ENCODE measurements around the gene PRR18. TPM values are rescaled to one million over a fixed set of nuclear protein-coding genes. Genes with fewer than 3 reads are reported as not detected.
A peak's percentile ranks its signal among the peaks of the same experiment; 100 is the strongest.

The PRR18 gene
- total RNA-seq, 1 donor from 2014 or later, result 0.59 TPM

- DNase-seq (no peak), ATAC-seq (no peak)
- Histone ChIP-seq H3K4me1 (peaks cover 26% of the 10 kb centered on the region), H3K27me3 (ENCODE audit: low read depth) (no peaks in the 10 kb centered on the region), H3K36me3 (peaks cover 49% of the 10 kb centered on the region), H3K27ac (no peak overlapping the region), H3K9me3 (no peaks in the 10 kb centered on the region), H3K4me3 (no peak overlapping the region)
- intact Hi-C loops (cut with DNase I), result no loop called here
- TF ChIP-seq, protein P1, sequence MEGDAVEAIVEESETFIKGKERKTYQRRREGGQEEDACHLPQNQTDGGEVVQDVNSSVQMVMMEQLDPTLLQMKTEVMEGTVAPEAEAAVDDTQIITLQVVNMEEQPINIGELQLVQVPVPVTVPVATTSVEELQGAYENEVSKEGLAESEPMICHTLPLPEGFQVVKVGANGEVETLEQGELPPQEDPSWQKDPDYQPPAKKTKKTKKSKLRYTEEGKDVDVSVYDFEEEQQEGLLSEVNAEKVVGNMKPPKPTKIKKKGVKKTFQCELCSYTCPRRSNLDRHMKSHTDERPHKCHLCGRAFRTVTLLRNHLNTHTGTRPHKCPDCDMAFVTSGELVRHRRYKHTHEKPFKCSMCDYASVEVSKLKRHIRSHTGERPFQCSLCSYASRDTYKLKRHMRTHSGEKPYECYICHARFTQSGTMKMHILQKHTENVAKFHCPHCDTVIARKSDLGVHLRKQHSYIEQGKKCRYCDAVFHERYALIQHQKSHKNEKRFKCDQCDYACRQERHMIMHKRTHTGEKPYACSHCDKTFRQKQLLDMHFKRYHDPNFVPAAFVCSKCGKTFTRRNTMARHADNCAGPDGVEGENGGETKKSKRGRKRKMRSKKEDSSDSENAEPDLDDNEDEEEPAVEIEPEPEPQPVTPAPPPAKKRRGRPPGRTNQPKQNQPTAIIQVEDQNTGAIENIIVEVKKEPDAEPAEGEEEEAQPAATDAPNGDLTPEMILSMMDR (IDR thresholded peaks at IDR 0.05), result no peak
Observed at GRCh38 chr6:166338854-166339253, 30.7 kb upstream of the PRR18 start.

- H3K27ac ChIP-seq, result no peak overlapping the region
- intact Hi-C loops (cut with DNase I), result no loop called here
- no peak for DNase-seq
- H3K27me3 ChIP-seq (ENCODE audit: low read depth), result no peaks in the 10 kb centered on the region
- H3K4me1 ChIP-seq, result peaks cover 45% of the 10 kb centered on the region
- TF ChIP-seq, protein P1 (IDR thresholded peaks at IDR 0.05), result no peak
- H3K9me3 ChIP-seq, result no peaks in the 10 kb centered on the region
- peaks cover 50% of the 10 kb centered on the region for H3K36me3 ChIP-seq
- no peak for ATAC-seq
- no peak overlapping the region for H3K4me3 ChIP-seq
Observed at GRCh38 chr6:166336847-166337246, 28.7 kb upstream of the PRR18 start.

GRCh38 chr6:166335378-166336302, 27.4 kb upstream of the PRR18 start:
- H3K4me1 ChIP-seq, result peaks cover 45% of the 10 kb centered on the region

DNA sequence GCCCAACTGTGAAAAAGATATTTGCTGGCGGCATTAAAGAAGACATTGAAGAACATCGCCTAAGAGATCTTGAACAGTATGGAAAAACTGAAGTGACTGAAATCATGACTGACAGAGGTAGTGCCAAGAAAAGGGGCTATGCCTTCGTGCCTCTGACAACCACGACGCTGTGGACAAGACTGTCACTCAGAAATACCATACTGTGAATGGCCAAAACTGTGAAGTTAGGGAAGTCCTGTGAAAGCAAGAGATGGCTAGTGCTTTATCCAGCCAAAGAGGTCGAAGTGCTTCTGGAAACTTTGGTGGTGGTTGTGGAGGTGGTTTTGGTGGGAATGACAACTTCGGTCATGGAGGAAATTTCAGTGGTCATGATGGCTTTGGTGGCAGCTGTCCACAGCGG, 26.7 kb upstream of the PRR18 start:
- H3K27me3 ChIP-seq (ENCODE audit: low read depth), result no peaks in the 10 kb centered on the region
- TF ChIP-seq, protein P1 (IDR thresholded peaks at IDR 0.05), result no peak
- no peak overlapping the region for H3K27ac ChIP-seq
- peaks cover 48% of the 10 kb centered on the region for H3K36me3 ChIP-seq
- H3K4me1 ChIP-seq, result peaks cover 45% of the 10 kb centered on the region
- H3K4me3 ChIP-seq, result no peak overlapping the region
- intact Hi-C loops (cut with DNase I), result no loop called here
- no peak for ATAC-seq
- no peaks in the 10 kb centered on the region for H3K9me3 ChIP-seq
- DNase-seq, result no peak

More at GRCh38 chr6:166335378-166336302, 27.4 kb upstream of the PRR18 start:
- no peaks in the 10 kb centered on the region for H3K27me3 ChIP-seq (ENCODE audit: low read depth)
- H3K9me3 ChIP-seq, result no peaks in the 10 kb centered on the region
- H3K4me3 ChIP-seq, result no peak overlapping the region
- H3K36me3 ChIP-seq, result peaks cover 50% of the 10 kb centered on the region
- no peak for DNase-seq
- TF ChIP-seq, protein P1 (IDR thresholded peaks at IDR 0.05), result no peak
- H3K27ac ChIP-seq, result no peak overlapping the region
- ATAC-seq, result no peak
- intact Hi-C loops (cut with DNase I), result no loop called here

- Histone ChIP-seq H3K4me3 (no peak overlapping the region), H3K27ac (no peak overlapping the region), H3K27me3 (ENCODE audit: low read depth) (no peaks in the 10 kb centered on the region), H3K36me3 (peaks cover 55% of the 10 kb centered on the region), H3K9me3 (no peaks in the 10 kb centered on the region), H3K4me1 (peaks cover 40% of the 10 kb centered on the region)
- intact Hi-C loops (cut with DNase I), result no loop called here
- TF ChIP-seq, protein P1 (IDR thresholded peaks at IDR 0.05), result no peak
- no peak for DNase-seq
- peak; percentile 35 to 42 for ATAC-seq
Observed at GRCh38 chr6:166333172-166333995, 25.2 kb upstream of the PRR18 start.

All from lower lobe of right lung (tissue), 2 donors.